ENCODE measurements around the gene PRIMA1.

DNA sequence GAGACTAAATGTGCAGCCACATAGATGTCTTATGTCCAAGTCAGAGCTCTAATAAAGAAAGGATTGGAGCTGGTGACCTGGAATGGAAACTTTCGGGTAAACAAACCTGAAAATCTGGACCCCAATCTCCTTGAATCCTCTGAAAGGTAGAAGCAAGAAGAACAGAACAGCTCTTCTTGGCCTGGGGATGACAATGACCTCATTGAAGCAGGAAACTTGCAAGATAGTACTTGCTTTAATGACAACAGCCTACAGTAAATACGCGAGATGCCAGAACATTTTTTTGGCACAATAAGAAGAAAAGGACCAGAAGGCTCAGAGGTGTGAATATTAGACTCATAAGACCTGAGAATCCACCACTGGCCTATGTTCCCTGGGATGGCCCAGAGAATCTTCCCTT is 4.1 kb upstream of the PRIMA1 start:
- TF ChIP-seq CTCF (IDR thresholded peaks at IDR 0.05; ENCODE audit: low read depth, low read length, poor library complexity, severe bottlenecking) (no peak), EZH2phosphoT487 (IDR thresholded peaks at IDR 0.05; ENCODE audit: borderline replicate concordance, low read length) (no peak)
